Measurements from ENCODE around the gene PARD3B.

- TF ChIP-seq POLR2A (IDR thresholded peaks at IDR 0.05; ENCODE audit: extremely low read depth, insufficient read length) (no peak), MYC (IDR thresholded peaks at IDR 0.05; ENCODE audit: low read depth, low read length) (no peak), CTCF (IDR thresholded peaks at IDR 0.05; ENCODE audit: low read depth, low read length) (no peak)
Measured at GRCh38 chr2:204950695-204951346, 405.5 kb downstream of the PARD3B start.
